K562 (cell line): ENCODE results near the gene CXCR6. TPM values are rescaled to one million over a fixed set of nuclear protein-coding genes. Genes with fewer than 3 reads are reported as not detected.

ENCODE experiments used
- ARNT ChIP-seq, 2 experiments: fragments of 450-650 bp; IDR thresholded peaks; 2 replicates each; pipeline ENCODE4 v1.6.1; 2016; ENCODE audit warnings: mild to moderate bottlenecking in 1 of 2
- BCL6 ChIP-seq: fragments of 250-450 bp; sonication (Bioruptor Pico); IDR thresholded peaks from 2 replicates; pipeline ENCODE4 v1.4.0; 2020
- C11orf30 ChIP-seq: fragments of 450-650 bp; IDR thresholded peaks from 2 replicates; pipeline ENCODE4 v1.6.1; 2016; ENCODE audit warnings: low read depth, mild to moderate bottlenecking
- CBFA2T2 ChIP-seq: fragments of 450-650 bp; conservative IDR thresholded peaks from 2 replicates; pipeline ENCODE4 v1.6.1; 2017; ENCODE audit warnings: mild to moderate bottlenecking
- FOS ChIP-seq: IDR thresholded peaks from 3 replicates; pipeline ENCODE4 v1.6.1; 2011; ENCODE audit not compliant: insufficient read length; ENCODE audit errors: extremely low read depth
- MAFG ChIP-seq: fragments of 450-650 bp; conservative IDR thresholded peaks from 2 replicates; pipeline ENCODE4 v1.6.1; 2016; ENCODE audit warnings: missing genetic modification characterization, missing compliant biosample characterization
- MLLT1 ChIP-seq, 2 experiments: fragments of 450-650 bp; IDR thresholded peaks; 2 replicates each; pipeline ENCODE4 v1.6.1; 2016
- PHTF2 ChIP-seq: fragments of 250-450 bp; sonication (Bioruptor Pico); IDR thresholded peaks from 2 replicates; pipeline ENCODE4 v1.5.0; 2021; ENCODE audit warnings: mild to moderate bottlenecking
- PURB ChIP-seq: sonication (generic); formaldehyde crosslinking; IDR thresholded peaks from 2 replicates; pipeline ENCODE4 v1.9.0; 2021; ENCODE audit warnings: low read depth, mild to moderate bottlenecking, missing genetic modification reagents
- RERE ChIP-seq: sonication (generic); formaldehyde crosslinking; IDR thresholded peaks from 2 replicates; pipeline ENCODE4 v1.8.0; 2023; ENCODE audit warnings: missing genetic modification reagents, mild to moderate bottlenecking, borderline replicate concordance
- TCF3 ChIP-seq: sonication (generic); formaldehyde crosslinking; IDR thresholded peaks from 2 replicates; pipeline ENCODE4 v1.4.0; 2020; ENCODE audit warnings: mild to moderate bottlenecking, missing genetic modification reagents
- ZNF316 ChIP-seq: fragments of 450-650 bp; IDR thresholded peaks from 2 replicates; pipeline ENCODE4 v1.6.1; 2016
- polyA plus RNA-seq, 8 experiments: library from polyadenylated mRNA; depleted of rRNA in 4 of 8; stranded (reverse) in 5 of 8; unstranded in 3 of 8; fragments of >200 nt; fragmentation: Nextera tagmentation in 2 of 8; fragmentation: Illumina TruSeq in 1 of 8; extraction: Ambion mirVana in 2 of 8; extraction: Trizol in 1 of 8; gene quantifications; 2 replicates each; pipeline versions ENCODE4 v1.2.1 to v1.2.3, GENCODE V29; 2011 to 2014; ENCODE audit warnings: inconsistent platforms in 1 of 8, missing spikeins in 1 of 8
- total RNA-seq, 7 experiments: library from RNA; depleted of rRNA in 6 of 7; stranded (reverse); fragments of >200 nt in 6 of 7; fragmentation: Illumina TruSeq in 2 of 7; extraction: Trizol in 2 of 7; gene quantifications; 2 replicates each; pipeline versions ENCODE4 v1.2.1 to v1.2.3, GENCODE V29; 2011 to 2021; ENCODE audit warnings: low replicate concordance in 1 of 7
- TF ChIP-seq, protein P1 (sequence below): fragments of 200-800 bp; sonication (Bioruptor generic); IDR thresholded peaks from 2 replicates; pipeline ENCODE4 v1.6.1; 2017; ENCODE audit warnings: missing genetic modification characterization, missing compliant biosample characterization
- TF ChIP-seq, protein P2 (sequence below): sonication (generic); formaldehyde crosslinking; IDR thresholded peaks from 2 replicates; pipeline ENCODE4 v1.8.0; 2023; ENCODE audit warnings: mild to moderate bottlenecking, missing genetic modification reagents
- TF ChIP-seq, protein P3 (sequence below): fragments of 450-650 bp; formaldehyde crosslinking; IDR thresholded peaks from 2 replicates; pipeline ENCODE4 v1.4.0; 2020; ENCODE audit warnings: mild to moderate bottlenecking, moderate library complexity
- TF ChIP-seq, protein P4 (sequence below): sonication (generic); formaldehyde crosslinking; IDR thresholded peaks from 2 replicates; pipeline ENCODE4 v1.5.0; 2020; ENCODE audit warnings: missing genetic modification reagents

Gene CXCR6
- total and polyA plus RNA-seq, 9 of the 15 experiments (the other 6 are each of a cell fraction or from before 2014, with no cell fraction given) = 0.28 TPM; not detected in 8

DNA sequence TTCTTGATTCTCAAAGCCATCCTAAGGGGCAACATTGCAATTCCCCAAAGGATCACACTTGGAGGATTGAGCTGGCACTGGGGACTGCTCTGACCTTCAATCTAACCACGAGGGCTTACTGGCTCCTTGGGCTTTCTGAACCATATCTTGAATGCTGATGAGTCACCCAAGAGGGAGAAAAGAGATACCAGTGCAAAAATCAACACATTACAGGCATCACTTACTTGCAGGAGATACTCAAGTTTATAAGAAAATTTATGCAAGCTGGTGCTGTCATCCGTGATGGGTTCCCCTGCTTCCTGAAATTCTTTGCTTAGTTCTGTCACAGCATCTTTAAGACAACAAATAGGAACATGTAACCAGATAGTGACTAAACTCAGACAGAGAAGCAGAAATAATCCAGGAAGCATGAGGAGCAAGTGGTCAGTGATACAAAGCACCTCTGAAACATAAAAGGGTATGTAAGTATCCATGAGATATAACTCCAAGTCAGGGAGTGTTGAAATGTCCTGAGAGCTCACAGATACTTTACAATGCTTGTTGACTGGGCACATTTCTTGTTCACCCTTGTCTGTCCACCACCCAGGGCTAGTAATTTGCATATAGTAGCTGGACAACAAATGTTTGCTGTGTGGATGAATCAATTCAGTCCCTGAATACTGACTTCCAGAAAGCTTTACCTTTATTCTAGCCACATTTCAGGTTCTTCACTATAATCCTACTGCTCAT is 38.2 kb downstream of the CXCR6 start (continued):
- TF ChIP-seq RERE (CRISPR knock-in tag) (no peak), ARNT (IDR thresholded peaks at IDR 0.05) (no peak), C11orf30 (peak; percentile 29; the same call in 1 of the 2 replicates), CBFA2T2 (0 out of 2 replicates have a peak, but pooled peaks have one; percentile 12), FOS (peak; percentile 32), MLLT1 (IDR thresholded peaks at IDR 0.05) (no peak), TCF3 (CRISPR knock-in tag) (peak; percentile 64), PHTF2 (CRISPR knock-in tag) (no peak), PURB (CRISPR knock-in tag) (no peak), MAFG (tag) (peak; percentile 56), ZNF316 (no peak), BCL6 (no peak)
- TF ChIP-seq, protein P1, sequence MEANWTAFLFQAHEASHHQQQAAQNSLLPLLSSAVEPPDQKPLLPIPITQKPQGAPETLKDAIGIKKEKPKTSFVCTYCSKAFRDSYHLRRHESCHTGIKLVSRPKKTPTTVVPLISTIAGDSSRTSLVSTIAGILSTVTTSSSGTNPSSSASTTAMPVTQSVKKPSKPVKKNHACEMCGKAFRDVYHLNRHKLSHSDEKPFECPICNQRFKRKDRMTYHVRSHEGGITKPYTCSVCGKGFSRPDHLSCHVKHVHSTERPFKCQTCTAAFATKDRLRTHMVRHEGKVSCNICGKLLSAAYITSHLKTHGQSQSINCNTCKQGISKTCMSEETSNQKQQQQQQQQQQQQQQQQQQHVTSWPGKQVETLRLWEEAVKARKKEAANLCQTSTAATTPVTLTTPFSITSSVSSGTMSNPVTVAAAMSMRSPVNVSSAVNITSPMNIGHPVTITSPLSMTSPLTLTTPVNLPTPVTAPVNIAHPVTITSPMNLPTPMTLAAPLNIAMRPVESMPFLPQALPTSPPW (CRISPR knock-in tag) = no peak
- TF ChIP-seq, protein P2, sequence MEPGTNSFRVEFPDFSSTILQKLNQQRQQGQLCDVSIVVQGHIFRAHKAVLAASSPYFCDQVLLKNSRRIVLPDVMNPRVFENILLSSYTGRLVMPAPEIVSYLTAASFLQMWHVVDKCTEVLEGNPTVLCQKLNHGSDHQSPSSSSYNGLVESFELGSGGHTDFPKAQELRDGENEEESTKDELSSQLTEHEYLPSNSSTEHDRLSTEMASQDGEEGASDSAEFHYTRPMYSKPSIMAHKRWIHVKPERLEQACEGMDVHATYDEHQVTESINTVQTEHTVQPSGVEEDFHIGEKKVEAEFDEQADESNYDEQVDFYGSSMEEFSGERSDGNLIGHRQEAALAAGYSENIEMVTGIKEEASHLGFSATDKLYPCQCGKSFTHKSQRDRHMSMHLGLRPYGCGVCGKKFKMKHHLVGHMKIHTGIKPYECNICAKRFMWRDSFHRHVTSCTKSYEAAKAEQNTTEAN (CRISPR knock-in tag) = no peak
- TF ChIP-seq, protein P3, sequence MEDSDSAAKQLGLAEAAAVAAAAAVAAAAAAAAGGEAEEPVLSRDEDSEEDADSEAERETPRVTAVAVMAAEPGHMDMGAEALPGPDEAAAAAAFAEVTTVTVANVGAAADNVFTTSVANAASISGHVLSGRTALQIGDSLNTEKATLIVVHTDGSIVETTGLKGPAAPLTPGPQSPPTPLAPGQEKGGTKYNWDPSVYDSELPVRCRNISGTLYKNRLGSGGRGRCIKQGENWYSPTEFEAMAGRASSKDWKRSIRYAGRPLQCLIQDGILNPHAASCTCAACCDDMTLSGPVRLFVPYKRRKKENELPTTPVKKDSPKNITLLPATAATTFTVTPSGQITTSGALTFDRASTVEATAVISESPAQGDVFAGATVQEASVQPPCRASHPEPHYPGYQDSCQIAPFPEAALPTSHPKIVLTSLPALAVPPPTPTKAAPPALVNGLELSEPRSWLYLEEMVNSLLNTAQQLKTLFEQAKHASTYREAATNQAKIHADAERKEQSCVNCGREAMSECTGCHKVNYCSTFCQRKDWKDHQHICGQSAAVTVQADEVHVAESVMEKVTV (CRISPR knock-in tag) = no peak
- TF ChIP-seq, protein P4, sequence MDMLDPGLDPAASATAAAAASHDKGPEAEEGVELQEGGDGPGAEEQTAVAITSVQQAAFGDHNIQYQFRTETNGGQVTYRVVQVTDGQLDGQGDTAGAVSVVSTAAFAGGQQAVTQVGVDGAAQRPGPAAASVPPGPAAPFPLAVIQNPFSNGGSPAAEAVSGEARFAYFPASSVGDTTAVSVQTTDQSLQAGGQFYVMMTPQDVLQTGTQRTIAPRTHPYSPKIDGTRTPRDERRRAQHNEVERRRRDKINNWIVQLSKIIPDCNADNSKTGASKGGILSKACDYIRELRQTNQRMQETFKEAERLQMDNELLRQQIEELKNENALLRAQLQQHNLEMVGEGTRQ = no peak
